Mesenteric fat pad (tissue), 1 donor: Measurements from ENCODE around the gene ARID3C. TPM values are rescaled to one million over a fixed set of nuclear protein-coding genes. Genes with fewer than 3 reads are reported as not detected.

Experiments used
- DNase-seq: peaks from one replicate; pipeline ENCODE4 v3.0.0-alpha.2; 2020; ENCODE audit warnings: low spot score
- total RNA-seq: library from RNA; stranded (reverse); fragmentation: NEBNext Ultra II Directional; extraction: Animal tissue kit (Norgen Biotek cat#: 25700); gene quantifications from one replicate; pipeline ENCODE4 v1.2.1, GENCODE V29; 2021
- donor health status: DM: yes; HTN: yes; CAD: no.

ARID3C gene
- total RNA-seq, 1 donor from 2014 or later: not detected

DNA sequence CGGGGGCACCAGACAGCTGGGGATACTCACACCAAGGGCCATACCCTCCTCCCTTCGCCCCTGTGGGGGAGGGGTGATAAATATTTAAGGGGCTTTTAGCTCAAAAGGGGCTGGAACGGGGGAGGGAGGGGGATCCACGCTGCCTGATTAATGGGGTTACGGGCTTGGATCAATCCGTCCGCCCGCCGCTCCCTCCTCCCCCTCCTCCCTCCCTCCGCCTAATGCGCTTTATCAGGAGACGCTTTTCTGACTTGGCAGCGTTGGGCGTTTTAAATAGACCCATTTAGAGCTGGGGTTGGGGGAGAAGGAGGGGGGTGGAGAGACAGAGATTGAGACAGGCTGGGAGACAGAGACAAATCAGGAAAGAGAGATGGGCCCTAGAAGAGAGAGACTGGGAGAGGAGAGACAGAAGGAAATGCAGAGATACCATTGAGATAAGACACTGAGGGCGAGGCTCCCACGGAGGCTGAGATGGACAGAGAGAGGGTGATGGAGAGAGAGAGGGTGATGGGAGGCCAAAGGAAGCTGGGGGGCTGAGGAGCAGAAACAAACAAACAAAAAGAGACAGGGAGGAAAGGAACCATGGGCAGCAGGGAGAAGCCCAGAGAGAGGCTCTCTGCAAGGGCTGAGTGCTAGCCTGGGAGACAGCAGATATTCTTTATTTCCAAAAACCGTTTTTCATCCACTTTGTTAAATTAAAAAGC is 49.6 kb downstream of the ARID3C start:
- no peak for DNase-seq

- no peak for DNase-seq
Observed at GRCh38 chr9:34578241-34579103, 50.4 kb downstream of the ARID3C start.

GRCh38 chr9:34577400-34578240 is 51.2 kb downstream of the ARID3C start:
- no peak for DNase-seq

- no peak for DNase-seq
Observed at GRCh38 chr9:34576597-34577399, 52.1 kb downstream of the ARID3C start.

GRCh38 chr9:34575862-34576596 is 52.8 kb downstream of the ARID3C start:
- DNase-seq: no peak

DNA sequence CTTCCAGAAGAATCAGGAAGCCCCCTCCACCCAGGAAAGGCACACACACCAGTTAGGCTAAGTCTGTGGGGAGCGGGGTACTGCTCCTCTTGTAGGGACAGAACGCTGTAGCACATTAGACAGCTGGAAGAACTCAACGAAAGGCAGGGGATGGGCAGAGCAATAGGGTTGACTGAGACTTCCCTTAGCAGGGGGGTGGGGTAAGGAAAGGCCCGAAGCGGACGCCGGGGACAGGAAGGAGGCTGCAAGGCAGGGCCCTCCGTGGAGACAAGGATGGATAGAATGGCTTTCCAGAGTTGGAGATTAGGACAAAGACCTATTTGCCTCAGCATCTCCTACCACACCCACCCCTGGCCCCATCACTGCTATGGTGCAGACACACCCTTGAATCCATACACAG is 53.6 kb downstream of the ARID3C start:
- DNase-seq: no peak

GRCh38 chr9:34574571-34574970 is 54.3 kb downstream of the ARID3C start:
- no peak for DNase-seq

GRCh38 chr9:34573599-34574325 is 55.1 kb downstream of the ARID3C start:
- no peak for DNase-seq

- no peak for DNase-seq
Observed at GRCh38 chr9:34572628-34573027, 56.2 kb downstream of the ARID3C start.

DNA sequence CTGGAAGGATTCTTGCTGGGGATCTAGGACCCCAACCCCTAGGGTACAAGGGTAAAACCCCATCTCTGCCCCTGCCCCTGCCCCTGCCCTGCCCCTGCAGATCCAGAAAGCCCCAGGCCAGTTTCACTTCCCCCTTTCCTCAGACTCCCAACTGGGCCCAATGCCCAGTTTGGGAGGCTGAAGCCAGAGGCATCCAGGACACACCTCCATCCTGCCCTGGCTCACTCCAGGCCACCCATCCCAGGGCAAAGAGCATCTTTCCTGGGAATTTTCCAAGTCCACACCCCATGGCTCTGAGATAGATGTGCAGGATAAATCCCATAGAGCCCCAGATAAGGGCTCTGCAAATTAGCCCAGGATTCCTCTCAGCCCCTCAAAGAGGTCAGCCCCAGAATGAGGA is 56.8 kb downstream of the ARID3C start:
- DNase-seq: no peak

- DNase-seq: no peak
Observed at GRCh38 chr9:34571481-34571810, 57.4 kb downstream of the ARID3C start.

Other genes starting within 250 kb of the ARID3C start
- gene FAM219A, start 170.5 kb downstream of the ARID3C start, total RNA-seq: 53.9 TPM
- gene DNAI1, start 170.3 kb downstream of the ARID3C start, total RNA-seq: not detected
- not detected for gene ENHO, start 106.1 kb downstream of the ARID3C start, total RNA-seq
- gene CNTFR, start 39.3 kb downstream of the ARID3C start, total RNA-seq: 116 TPM
- gene RPP25L, start 17.0 kb downstream of the ARID3C start, total RNA-seq: 14.8 TPM
- 61.5 TPM for gene DCTN3, start 8.6 kb downstream of the ARID3C start, total RNA-seq
- 48.3 TPM for gene SIGMAR1, start 8.7 kb upstream of the ARID3C start, total RNA-seq
- gene GALT, start 17.6 kb upstream of the ARID3C start, total RNA-seq: 21.3 TPM
- gene IL11RA, start 23.1 kb upstream of the ARID3C start, total RNA-seq: 15.6 TPM
- gene CCL27, start 33.6 kb upstream of the ARID3C start, total RNA-seq: not detected
- not detected for gene CCL19, start 62.2 kb upstream of the ARID3C start, total RNA-seq
- gene CCL21, start 81.1 kb upstream of the ARID3C start, total RNA-seq: 18.0 TPM